ENCODE data around the gene WDR35. TPM values are rescaled to one million over a fixed set of nuclear protein-coding genes. Genes with fewer than 3 reads are reported as not detected.

The WDR35 gene
- total RNA-seq, 4 donors from 2014 or later = 6.4 to 11.0 (median 7.6) TPM

DNA sequence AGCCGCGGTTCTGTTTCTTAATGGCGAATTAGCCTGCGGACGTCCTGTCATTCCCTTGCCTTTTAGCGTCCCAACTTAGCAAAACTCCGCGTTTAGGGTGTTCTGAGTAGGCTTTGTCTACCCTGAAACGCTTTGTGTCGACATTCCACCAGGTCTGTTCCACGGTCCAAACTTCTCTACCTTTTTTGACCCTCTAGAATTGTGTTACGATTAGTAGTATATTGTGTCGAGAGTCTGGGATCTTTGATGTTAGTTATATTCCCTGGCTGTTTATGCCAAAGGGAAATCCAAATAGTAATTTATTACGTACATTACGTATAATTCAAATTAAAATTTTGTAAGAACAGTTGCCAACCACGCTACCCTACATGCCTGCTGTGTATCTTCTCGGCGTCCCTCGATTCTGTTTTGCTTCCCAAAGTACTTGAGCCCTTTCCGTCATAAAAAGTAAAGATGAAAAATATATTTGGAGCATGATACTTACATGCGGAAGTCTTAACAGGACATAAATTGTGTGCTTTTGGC is 87.6 kb downstream of the WDR35 start:
- TF ChIP-seq, protein P1, sequence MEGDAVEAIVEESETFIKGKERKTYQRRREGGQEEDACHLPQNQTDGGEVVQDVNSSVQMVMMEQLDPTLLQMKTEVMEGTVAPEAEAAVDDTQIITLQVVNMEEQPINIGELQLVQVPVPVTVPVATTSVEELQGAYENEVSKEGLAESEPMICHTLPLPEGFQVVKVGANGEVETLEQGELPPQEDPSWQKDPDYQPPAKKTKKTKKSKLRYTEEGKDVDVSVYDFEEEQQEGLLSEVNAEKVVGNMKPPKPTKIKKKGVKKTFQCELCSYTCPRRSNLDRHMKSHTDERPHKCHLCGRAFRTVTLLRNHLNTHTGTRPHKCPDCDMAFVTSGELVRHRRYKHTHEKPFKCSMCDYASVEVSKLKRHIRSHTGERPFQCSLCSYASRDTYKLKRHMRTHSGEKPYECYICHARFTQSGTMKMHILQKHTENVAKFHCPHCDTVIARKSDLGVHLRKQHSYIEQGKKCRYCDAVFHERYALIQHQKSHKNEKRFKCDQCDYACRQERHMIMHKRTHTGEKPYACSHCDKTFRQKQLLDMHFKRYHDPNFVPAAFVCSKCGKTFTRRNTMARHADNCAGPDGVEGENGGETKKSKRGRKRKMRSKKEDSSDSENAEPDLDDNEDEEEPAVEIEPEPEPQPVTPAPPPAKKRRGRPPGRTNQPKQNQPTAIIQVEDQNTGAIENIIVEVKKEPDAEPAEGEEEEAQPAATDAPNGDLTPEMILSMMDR (IDR thresholded peaks at IDR 0.05; ENCODE audit: low read depth) = no peak

GRCh38 chr2:19901442-19902215 is 88.3 kb downstream of the WDR35 start, which contains the start of gene TTC32:
Gene TTC32 (minus strand): TSS chr2:19901983. CDS start chr2:19901854, 129 bp downstream.
- TF ChIP-seq, protein P1 (IDR thresholded peaks at IDR 0.05; ENCODE audit: low read depth) = no peak

DNA sequence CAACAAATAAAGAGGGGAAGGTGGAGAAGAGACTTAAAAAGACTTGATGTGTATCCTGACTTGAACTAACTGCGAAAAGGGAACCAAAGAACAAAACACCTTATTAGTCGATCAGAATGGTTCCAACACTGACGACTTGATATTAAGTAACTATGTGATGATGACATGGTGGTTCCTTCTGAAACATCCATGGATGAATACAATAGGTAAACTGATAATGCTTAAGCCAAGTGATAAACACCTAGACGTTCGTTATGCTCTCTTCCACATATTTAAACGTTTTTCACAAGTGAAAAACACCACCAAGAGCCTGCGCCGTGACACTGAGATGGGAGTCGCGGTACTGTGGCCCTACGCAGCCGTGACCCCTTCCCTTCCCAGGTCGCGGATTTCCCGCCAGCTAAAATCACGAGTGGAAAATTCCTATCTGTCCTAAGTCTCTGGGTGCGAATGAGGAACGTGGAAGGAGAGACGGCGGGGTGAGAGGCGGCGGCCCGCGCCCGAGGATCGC is 88.9 kb downstream of the WDR35 start:
- TF ChIP-seq, protein P1 (IDR thresholded peaks at IDR 0.05; ENCODE audit: low read depth) = no peak

GRCh38 chr2:19899985-19900930 is 89.6 kb downstream of the WDR35 start:
- TF ChIP-seq, protein P1 (IDR thresholded peaks at IDR 0.05; ENCODE audit: low read depth) = no peak

GRCh38 chr2:19898592-19899329 is 91.1 kb downstream of the WDR35 start:
- TF ChIP-seq, protein P1 (IDR thresholded peaks at IDR 0.05; ENCODE audit: low read depth) = no peak

GRCh38 chr2:19897623-19898245 is 92.2 kb downstream of the WDR35 start:
- TF ChIP-seq, protein P1 (IDR thresholded peaks at IDR 0.05; ENCODE audit: low read depth) = no peak

Data from subcutaneous adipose tissue (tissue), 4 donors.